HCT116 (cell line): ENCODE measurements around the gene MEF2D.

Experiments used
- JUND ChIP-seq: IDR thresholded peaks from 2 replicates; pipeline ENCODE4 v1.6.1; 2012
- POLR2A ChIP-seq: IDR thresholded peaks from 2 replicates; pipeline ENCODE4 v1.7.0; 2011; ENCODE audit warnings: borderline replicate concordance; ENCODE audit not compliant: insufficient read depth, insufficient read length; ENCODE audit errors: extremely low read depth
- TF ChIP-seq, protein P1 (sequence below), 3 experiments: fragments of 200-600 bp in 1 of 3; sonication (generic) in 1 of 3; IDR thresholded peaks in 2 of 3; conservative IDR thresholded peaks in 1 of 3; 2 replicates each; pipeline ENCODE4 v1.5.1; 2012 to 2017; ENCODE audit warnings: low read depth in 2 of 3, low read length in 2 of 3, antibody characterized with exemption in 1 of 3, borderline replicate concordance in 1 of 3, control low read depth in 1 of 3, mild to moderate bottlenecking in 1 of 3, mixed read lengths in 1 of 3, mixed run types in 1 of 3, moderate library complexity in 1 of 3; ENCODE audit not compliant: insufficient read depth in 1 of 3

DNA sequence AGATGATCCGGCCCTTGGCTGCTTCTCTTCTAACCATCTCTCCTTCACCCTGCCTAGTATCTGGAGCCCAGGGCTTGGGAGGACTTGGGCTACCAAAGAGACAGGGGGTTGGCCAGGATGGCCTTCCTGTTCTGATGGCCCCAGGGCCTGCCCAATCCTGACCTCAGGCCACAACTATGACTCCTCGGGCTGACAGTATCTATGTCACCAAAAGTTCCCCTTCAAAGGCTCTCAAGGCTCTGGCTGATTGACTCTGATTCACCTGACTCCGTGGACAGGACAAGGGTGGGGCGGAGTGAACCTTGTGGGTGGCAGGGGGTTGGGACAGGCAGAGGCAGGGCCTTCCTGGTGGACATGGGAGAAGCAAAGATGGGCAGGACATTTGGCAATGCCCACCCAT, 12.7 kb downstream of the MEF2D start:
- TF ChIP-seq, protein P1, sequence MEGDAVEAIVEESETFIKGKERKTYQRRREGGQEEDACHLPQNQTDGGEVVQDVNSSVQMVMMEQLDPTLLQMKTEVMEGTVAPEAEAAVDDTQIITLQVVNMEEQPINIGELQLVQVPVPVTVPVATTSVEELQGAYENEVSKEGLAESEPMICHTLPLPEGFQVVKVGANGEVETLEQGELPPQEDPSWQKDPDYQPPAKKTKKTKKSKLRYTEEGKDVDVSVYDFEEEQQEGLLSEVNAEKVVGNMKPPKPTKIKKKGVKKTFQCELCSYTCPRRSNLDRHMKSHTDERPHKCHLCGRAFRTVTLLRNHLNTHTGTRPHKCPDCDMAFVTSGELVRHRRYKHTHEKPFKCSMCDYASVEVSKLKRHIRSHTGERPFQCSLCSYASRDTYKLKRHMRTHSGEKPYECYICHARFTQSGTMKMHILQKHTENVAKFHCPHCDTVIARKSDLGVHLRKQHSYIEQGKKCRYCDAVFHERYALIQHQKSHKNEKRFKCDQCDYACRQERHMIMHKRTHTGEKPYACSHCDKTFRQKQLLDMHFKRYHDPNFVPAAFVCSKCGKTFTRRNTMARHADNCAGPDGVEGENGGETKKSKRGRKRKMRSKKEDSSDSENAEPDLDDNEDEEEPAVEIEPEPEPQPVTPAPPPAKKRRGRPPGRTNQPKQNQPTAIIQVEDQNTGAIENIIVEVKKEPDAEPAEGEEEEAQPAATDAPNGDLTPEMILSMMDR (IDR thresholded peaks at IDR 0.05 in 2 of 3, conservative IDR thresholded peaks at IDR 0.05 in 1 of 3; ENCODE audit: borderline replicate concordance in 1 of 3, insufficient read depth in 1 of 3, low read depth in 2 of 3, low read length in 2 of 3): no peak
- TF ChIP-seq POLR2A: no peak
- no peak for TF ChIP-seq JUND
